ENCODE results near the gene IREB2.
A peak's percentile ranks its signal among the peaks of the same experiment; 100 is the strongest.

Gene IREB2

GRCh38 chr15:78411061-78411460, 27.0 kb upstream of the IREB2 start:
- H3K14ac ChIP-seq (ENCODE audit: low read length), result no peak overlapping the region
- no peak overlapping the region for H2AFZ ChIP-seq (ENCODE audit: low read length)
- WGBS, 2 donors (ENCODE audit: extremely low coverage in 2 of 2, insufficient read length in 2 of 2, insufficient replicate concordance in 1 of 2), result no CpG with 5 or more reads among the region's 1 CpG
- H3K9me3 ChIP-seq (replicated peaks in 1 of 2; ENCODE audit: control insufficient read depth in 2 of 2, insufficient read depth in 1 of 2, low read depth in 1 of 2, low read length in 2 of 2), result no peaks in the 10 kb centered on the region
- H3K23ac ChIP-seq (ENCODE audit: low read depth, low read length, poor library complexity), result no peak overlapping the region
- no peak overlapping the region for H3K27ac ChIP-seq (replicated peaks; ENCODE audit: low read length)
- no peak overlapping the region for H2BK12ac ChIP-seq (ENCODE audit: low read length)
- H4K8ac ChIP-seq (ENCODE audit: low read depth, low read length), result no peak overlapping the region
- H2BK15ac ChIP-seq (ENCODE audit: low read length), result no peak overlapping the region
- H3K18ac ChIP-seq (ENCODE audit: low read length), result no peak overlapping the region
- H3K4me3 ChIP-seq (ENCODE audit: low read length in 2 of 2), result no peak overlapping the region
- no peak overlapping the region for H3K4me2 ChIP-seq (ENCODE audit: insufficient read depth, low read length, poor library complexity, severe bottlenecking)
- H3K4me1 ChIP-seq (ENCODE audit: control insufficient read depth in 2 of 2, insufficient read depth in 1 of 2, low read depth in 1 of 2, low read length in 2 of 2), result peaks cover 0 to 4% of the 10 kb centered on the region in 2 donors
- H2AK5ac ChIP-seq (ENCODE audit: low read depth, low read length), result no peak overlapping the region
- no peak overlapping the region for H2BK120ac ChIP-seq (ENCODE audit: low read depth, low read length)
- H3K36me3 ChIP-seq (replicated peaks in 1 of 2; ENCODE audit: control insufficient read depth in 2 of 2, insufficient read depth in 2 of 2, low read length in 2 of 2), result no peaks in the 10 kb centered on the region
- H3K27me3 ChIP-seq (ENCODE audit: control insufficient read depth in 3 of 3, insufficient read depth in 3 of 3, low read depth in 1 of 3, low read length in 3 of 3), result no peaks in the 10 kb centered on the region
- H3K9ac ChIP-seq (ENCODE audit: low read depth, low read length, poor library complexity), result no peak overlapping the region
- H4K91ac ChIP-seq (ENCODE audit: low read depth, low read length, poor library complexity), result no peak overlapping the region
- H2BK5ac ChIP-seq (ENCODE audit: low read length), result no peak overlapping the region
- no peaks in the 10 kb centered on the region for H3K79me1 ChIP-seq (ENCODE audit: low read depth, low read length)
- DNase-seq (ENCODE audit: low spot score), result no peak
- no peak overlapping the region for H3K4ac ChIP-seq (ENCODE audit: low read length)

DNA sequence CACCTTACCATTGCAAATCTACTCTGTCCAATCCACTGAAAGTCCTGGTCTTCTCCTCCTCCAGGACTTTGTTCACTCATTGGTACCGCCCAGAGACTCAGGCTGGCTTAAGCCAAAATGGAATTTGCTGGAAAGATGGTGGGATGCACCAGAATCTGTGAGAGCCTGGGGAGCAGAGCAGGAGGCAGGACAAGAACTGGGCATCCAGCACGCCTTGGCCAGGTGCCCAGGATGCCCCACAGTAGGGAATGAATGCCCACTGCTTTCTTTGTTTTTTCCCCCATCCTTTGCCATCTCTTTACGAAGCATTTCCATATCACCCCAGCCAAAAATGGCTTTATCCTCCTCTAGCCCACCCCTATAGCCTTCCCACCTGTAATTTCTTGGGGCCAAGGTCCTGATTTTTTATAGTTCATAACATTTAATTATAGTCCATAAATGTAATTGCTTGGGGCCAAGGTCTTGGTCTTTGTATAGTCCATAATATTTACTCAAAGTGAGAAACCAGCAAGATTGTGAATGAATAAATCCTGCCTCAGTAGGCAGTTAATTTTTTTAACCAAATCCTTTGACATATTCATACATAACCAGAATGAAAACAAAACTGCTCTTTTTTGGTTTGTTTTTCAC, 23.3 kb upstream of the IREB2 start:
- Histone ChIP-seq H3K4me1 (ENCODE audit: control insufficient read depth in 2 of 2, insufficient read depth in 1 of 2, low read depth in 1 of 2, low read length in 2 of 2) (peaks cover 0 to 5% of the 10 kb centered on the region in 2 donors), H2BK12ac (ENCODE audit: low read length) (no peak overlapping the region), H3K9me3 (replicated peaks in 1 of 2; ENCODE audit: control insufficient read depth in 2 of 2, insufficient read depth in 1 of 2, low read depth in 1 of 2, low read length in 2 of 2) (peaks cover 0 to 6% of the 10 kb centered on the region in 2 donors), H3K14ac (ENCODE audit: low read length) (no peak overlapping the region), H3K4me2 (ENCODE audit: insufficient read depth, low read length, poor library complexity, severe bottlenecking) (no peak overlapping the region), H2BK5ac (ENCODE audit: low read length) (no peak overlapping the region), H3K18ac (ENCODE audit: low read length) (no peak overlapping the region), H3K4me3 (ENCODE audit: low read length in 2 of 2) (no peak overlapping the region), H3K36me3 (replicated peaks in 1 of 2; ENCODE audit: control insufficient read depth in 2 of 2, insufficient read depth in 2 of 2, low read length in 2 of 2) (no peaks in the 10 kb centered on the region), H4K91ac (ENCODE audit: low read depth, low read length, poor library complexity) (no peak overlapping the region), H2BK120ac (ENCODE audit: low read depth, low read length) (no peak overlapping the region), H2AK5ac (ENCODE audit: low read depth, low read length) (no peak overlapping the region), H4K8ac (ENCODE audit: low read depth, low read length) (no peak overlapping the region), H3K79me1 (ENCODE audit: low read depth, low read length) (no peaks in the 10 kb centered on the region), H3K9ac (ENCODE audit: low read depth, low read length, poor library complexity) (no peak overlapping the region), H3K23ac (ENCODE audit: low read depth, low read length, poor library complexity) (no peak overlapping the region), H3K27ac (replicated peaks; ENCODE audit: low read length) (no peak overlapping the region), H2AFZ (ENCODE audit: low read length) (no peak overlapping the region), H3K4ac (ENCODE audit: low read length) (no peak overlapping the region), H3K27me3 (ENCODE audit: control insufficient read depth in 3 of 3, insufficient read depth in 3 of 3, low read depth in 1 of 3, low read length in 3 of 3) (no peaks in the 10 kb centered on the region), H2BK15ac (ENCODE audit: low read length) (no peak overlapping the region)
- WGBS, 2 donors (ENCODE audit: extremely low coverage in 2 of 2, insufficient read length in 2 of 2, insufficient replicate concordance in 1 of 2), result no CpG with 5 or more reads among the region's 3 CpGs
- no peak for DNase-seq (ENCODE audit: low spot score)

- peaks cover 0 to 6% of the 10 kb centered on the region in 2 donors for H3K9me3 ChIP-seq (replicated peaks in 1 of 2; ENCODE audit: control insufficient read depth in 2 of 2, insufficient read depth in 1 of 2, low read depth in 1 of 2, low read length in 2 of 2)
These were observed 22.7 kb upstream of the IREB2 start for GRCh38 chr15:78415284-78415683.

GRCh38 chr15:78417754-78418630, 20.0 kb upstream of the IREB2 start:
- H3K27me3 ChIP-seq (ENCODE audit: control insufficient read depth in 3 of 3, insufficient read depth in 3 of 3, low read depth in 1 of 3, low read length in 3 of 3), result no peaks in the 10 kb centered on the region
- no peak overlapping the region for H3K4ac ChIP-seq (ENCODE audit: low read length)
- H3K14ac ChIP-seq (ENCODE audit: low read length), result no peak overlapping the region
- H3K4me1 ChIP-seq (ENCODE audit: control insufficient read depth in 2 of 2, insufficient read depth in 1 of 2, low read depth in 1 of 2, low read length in 2 of 2), result peaks cover 0 to 8% of the 10 kb centered on the region in 2 donors
- H4K91ac ChIP-seq (ENCODE audit: low read depth, low read length, poor library complexity), result no peak overlapping the region
- H3K27ac ChIP-seq (replicated peaks; ENCODE audit: low read length), result no peak overlapping the region
- no peak overlapping the region for H2AK5ac ChIP-seq (ENCODE audit: low read depth, low read length)
- H3K79me1 ChIP-seq (ENCODE audit: low read depth, low read length), result no peaks in the 10 kb centered on the region
- no peaks in the 10 kb centered on the region for H3K36me3 ChIP-seq (replicated peaks in 1 of 2; ENCODE audit: control insufficient read depth in 2 of 2, insufficient read depth in 2 of 2, low read length in 2 of 2)
- WGBS, 2 donors (ENCODE audit: extremely low coverage in 2 of 2, insufficient read length in 2 of 2, insufficient replicate concordance in 1 of 2), result no CpG with 5 or more reads among the region's 8 CpGs
- peak overlapping the region; percentile 34 for H2BK15ac ChIP-seq (ENCODE audit: low read length)
- H3K4me2 ChIP-seq (ENCODE audit: insufficient read depth, low read length, poor library complexity, severe bottlenecking), result no peak overlapping the region
- no peak overlapping the region for H3K23ac ChIP-seq (ENCODE audit: low read depth, low read length, poor library complexity)
- H2BK120ac ChIP-seq (ENCODE audit: low read depth, low read length), result no peak overlapping the region
- no peak overlapping the region for H2BK12ac ChIP-seq (ENCODE audit: low read length)
- no peak overlapping the region for H2AFZ ChIP-seq (ENCODE audit: low read length)
- no peak for DNase-seq (ENCODE audit: low spot score)
- H3K9ac ChIP-seq (ENCODE audit: low read depth, low read length, poor library complexity), result no peak overlapping the region
- peaks cover 0 to 11% of the 10 kb centered on the region in 2 donors for H3K9me3 ChIP-seq (replicated peaks in 1 of 2; ENCODE audit: control insufficient read depth in 2 of 2, insufficient read depth in 1 of 2, low read depth in 1 of 2, low read length in 2 of 2)
- no peak overlapping the region for H2BK5ac ChIP-seq (ENCODE audit: low read length)
- H4K8ac ChIP-seq (ENCODE audit: low read depth, low read length), result no peak overlapping the region
- H3K4me3 ChIP-seq (ENCODE audit: low read length in 2 of 2), result no peak overlapping the region
- H3K18ac ChIP-seq (ENCODE audit: low read length), result peak overlapping the region; percentile 61

More at GRCh38 chr15:78415284-78415683, 22.7 kb upstream of the IREB2 start:
- Histone ChIP-seq H2AK5ac (ENCODE audit: low read depth, low read length) (no peak overlapping the region), H2BK12ac (ENCODE audit: low read length) (no peak overlapping the region), H3K79me1 (ENCODE audit: low read depth, low read length) (no peaks in the 10 kb centered on the region), H2BK15ac (ENCODE audit: low read length) (no peak overlapping the region), H2BK5ac (ENCODE audit: low read length) (no peak overlapping the region), H3K4me2 (ENCODE audit: insufficient read depth, low read length, poor library complexity, severe bottlenecking) (no peak overlapping the region), H3K27me3 (ENCODE audit: control insufficient read depth in 3 of 3, insufficient read depth in 3 of 3, low read depth in 1 of 3, low read length in 3 of 3) (no peaks in the 10 kb centered on the region), H4K8ac (ENCODE audit: low read depth, low read length) (no peak overlapping the region), H3K36me3 (replicated peaks in 1 of 2; ENCODE audit: control insufficient read depth in 2 of 2, insufficient read depth in 2 of 2, low read length in 2 of 2) (no peaks in the 10 kb centered on the region), H2BK120ac (ENCODE audit: low read depth, low read length) (no peak overlapping the region), H3K14ac (ENCODE audit: low read length) (no peak overlapping the region), H3K18ac (ENCODE audit: low read length) (no peak overlapping the region), H3K4me3 (ENCODE audit: low read length in 2 of 2) (no peak overlapping the region), H2AFZ (ENCODE audit: low read length) (peak overlapping the region; percentile 7), H3K27ac (replicated peaks; ENCODE audit: low read length) (no peak overlapping the region), H3K23ac (ENCODE audit: low read depth, low read length, poor library complexity) (no peak overlapping the region), H3K4ac (ENCODE audit: low read length) (no peak overlapping the region), H3K4me1 (ENCODE audit: control insufficient read depth in 2 of 2, insufficient read depth in 1 of 2, low read depth in 1 of 2, low read length in 2 of 2) (peaks cover 0 to 5% of the 10 kb centered on the region in 2 donors), H4K91ac (ENCODE audit: low read depth, low read length, poor library complexity) (no peak overlapping the region), H3K9ac (ENCODE audit: low read depth, low read length, poor library complexity) (no peak overlapping the region)
- no peak for DNase-seq (ENCODE audit: low spot score)
- WGBS, 2 donors (ENCODE audit: extremely low coverage in 2 of 2, insufficient read length in 2 of 2, insufficient replicate concordance in 1 of 2), result no CpG with 5 or more reads among the region's 4 CpGs

All from neuronal stem cell (in vitro differentiated cells).